OCI-LY7 (cell line): ENCODE measurements around the gene OR1J2. TPM values are rescaled to one million over a fixed set of nuclear protein-coding genes. Genes with fewer than 3 reads are reported as not detected.
A peak's percentile ranks its signal among the peaks of the same experiment; 100 is the strongest.

Experiments used
- BruUV-seq: library from RNA; stranded (reverse); fragments of 400-500 nt; replicated peaks from 2 replicates; lab custom pipeline; 2021; lab: Mats Ljungman, UMichigan
- CTCF ChIA-PET: fragments of 300-600 bp; sonication (Branson Sonifier 250); formaldehyde crosslinking; loops from one replicate; lab custom pipeline; 2022; ENCODE audit warnings: antibody characterized with exemption; ENCODE audit not compliant: unreplicated experiment; lab: Charles Lee
- POLR2A ChIA-PET: fragments of 300-600 bp; sonication (Branson Sonifier 250); formaldehyde crosslinking; loops from one replicate; lab custom pipeline; 2022; ENCODE audit warnings: antibody characterized with exemption; lab: Charles Lee
- DNase-seq: peaks from one replicate; pipeline ENCODE4 v3.0.0-alpha.2; 2015; ENCODE audit warnings: low spot score
- H2AFZ ChIP-seq: fragments of 200-600 bp; sonication (generic), shearing (Covaris generic); 2 replicates; pipeline ENCODE4 v1.6.1; 2014; ENCODE audit warnings: mild to moderate bottlenecking, antibody characterized with exemption, low read length, moderate library complexity
- H3K27ac ChIP-seq: fragments of 200-600 bp; sonication (generic); 2 replicates; pipeline ENCODE4 v1.5.1; 2014; ENCODE audit warnings: mixed run types, low read depth, mild to moderate bottlenecking, moderate library complexity, low read length, inconsistent platforms; ENCODE audit not compliant: poor library complexity, severe bottlenecking
- H3K36me3 ChIP-seq: fragments of 200-600 bp; sonication (generic); 2 replicates; pipeline ENCODE4 v1.6.1; 2014; ENCODE audit warnings: mild to moderate bottlenecking, antibody characterized with exemption, low read length, moderate library complexity, mixed read lengths; ENCODE audit not compliant: insufficient read depth
- H3K4me1 ChIP-seq: fragments of 200-600 bp; sonication (generic); 2 replicates; pipeline ENCODE4 v1.5.1; 2014; ENCODE audit warnings: mild to moderate bottlenecking, low read length; ENCODE audit not compliant: insufficient read depth, poor library complexity, severe bottlenecking
- H3K4me2 ChIP-seq: fragments of 200-600 bp; sonication (generic); 2 replicates; pipeline ENCODE4 v1.6.1; 2014; ENCODE audit warnings: mild to moderate bottlenecking, low read length
- H3K4me3 ChIP-seq: fragments of 200-600 bp; sonication (generic); 2 replicates; pipeline ENCODE4 v1.5.1; 2014; ENCODE audit warnings: mild to moderate bottlenecking, low read depth, low read length; ENCODE audit not compliant: poor library complexity, severe bottlenecking
- H3K79me2 ChIP-seq: fragments of 200-600 bp; sonication (generic); 2 replicates; pipeline ENCODE4 v1.6.1; 2016; ENCODE audit warnings: low read depth, mild to moderate bottlenecking, low read length, moderate library complexity, mixed read lengths; ENCODE audit not compliant: insufficient read depth
- H3K9me2 ChIP-seq: fragments of 200-600 bp; sonication (generic); 2 replicates; pipeline ENCODE4 v1.6.1; 2016; ENCODE audit warnings: mild to moderate bottlenecking, low read length, mixed read lengths; ENCODE audit not compliant: insufficient read depth
- H3K9me3 ChIP-seq: fragments of 200-600 bp; sonication (generic); 2 replicates; pipeline ENCODE4 v1.6.1; 2014; ENCODE audit warnings: mild to moderate bottlenecking, mixed run types, low read length, mixed read lengths
- H4K20me1 ChIP-seq: fragments of 200-600 bp; sonication (generic); 2 replicates; pipeline ENCODE4 v1.6.1; 2014; ENCODE audit warnings: mild to moderate bottlenecking, antibody characterized with exemption, low read length, moderate library complexity, mixed read lengths; ENCODE audit not compliant: insufficient read depth
- EZH2phosphoT487 ChIP-seq: fragments of 200-600 bp; sonication (generic); IDR thresholded peaks from 2 replicates; pipeline ENCODE4 v1.6.1; 2018; ENCODE audit warnings: low read depth, borderline replicate concordance, mild to moderate bottlenecking, mixed run types, antibody characterized with exemption, low read length, moderate library complexity, mixed read lengths
- intact Hi-C: fragments of 100-400 bp; cut with micrococcal nuclease; formaldehyde crosslinking; loops from one replicate; pipeline ENCODE4 v1.10.0; 2022; ENCODE audit not compliant: unreplicated experiment
- total RNA-seq, 2 experiments: library from RNA; depleted of rRNA in 1 of 2; stranded (reverse); fragments of >200 nt in 1 of 2; shearing (Covaris generic) in 1 of 2; gene quantifications; 2 replicates each; pipeline ENCODE4 v1.2.3, GENCODE V29; 2014 to 2022
- TF ChIP-seq, protein P1 (sequence below): fragments of 200-600 bp; sonication (generic); conservative IDR thresholded peaks from 2 replicates; pipeline ENCODE4 v1.5.1; 2014; ENCODE audit warnings: mild to moderate bottlenecking, antibody characterized with exemption, low read length, moderate library complexity, mixed read lengths

OR1J2 gene
- total RNA-seq, 2 experiments from 2014 or later: not detected

DNA sequence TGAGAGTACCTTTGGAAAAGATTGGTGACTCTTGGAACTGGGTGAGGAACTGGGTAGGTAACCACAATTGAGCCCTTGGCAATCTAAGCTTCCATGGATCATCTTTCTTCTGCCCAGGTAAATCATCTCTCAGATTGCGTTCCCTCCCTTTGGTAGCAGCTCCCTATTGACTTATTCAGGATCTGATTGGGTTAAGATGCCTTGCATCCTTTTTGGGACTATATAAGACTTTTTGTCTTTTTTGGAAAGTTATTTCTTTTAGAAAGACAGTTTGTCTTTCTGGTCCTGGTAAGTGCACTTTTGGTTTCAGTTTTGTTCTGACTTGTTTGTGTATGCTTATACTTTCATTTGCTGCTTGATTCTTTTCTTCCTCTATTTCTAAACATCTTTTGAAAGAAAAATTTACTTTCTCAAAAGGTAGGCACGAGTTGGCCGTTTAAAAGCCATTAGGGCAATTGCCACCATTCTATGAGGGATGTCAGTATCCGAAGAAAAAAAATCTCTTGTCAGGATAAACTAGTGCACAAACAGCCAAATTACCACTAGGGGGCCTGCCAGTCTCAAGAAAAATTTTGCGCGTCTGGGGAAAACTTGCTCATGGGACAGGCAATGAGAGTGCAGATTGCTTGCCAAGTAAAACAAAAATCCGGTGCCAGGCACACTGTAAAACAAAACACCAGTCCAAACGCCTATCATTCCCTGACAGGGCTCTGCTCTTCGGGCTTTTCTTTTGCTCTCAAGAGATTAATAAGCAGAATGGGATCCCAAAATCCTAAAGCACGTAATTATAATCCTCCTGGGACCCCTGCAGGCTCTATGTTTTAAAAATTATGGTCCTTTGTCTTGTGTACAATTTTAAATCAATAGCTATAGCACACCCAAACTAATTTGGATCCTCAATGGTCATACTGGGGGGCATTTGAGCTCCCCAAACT, 45.7 kb upstream of the OR1J2 start:
- no peak overlapping the region for H3K27ac ChIP-seq
- BruUV-seq: no TSS peak

DNA sequence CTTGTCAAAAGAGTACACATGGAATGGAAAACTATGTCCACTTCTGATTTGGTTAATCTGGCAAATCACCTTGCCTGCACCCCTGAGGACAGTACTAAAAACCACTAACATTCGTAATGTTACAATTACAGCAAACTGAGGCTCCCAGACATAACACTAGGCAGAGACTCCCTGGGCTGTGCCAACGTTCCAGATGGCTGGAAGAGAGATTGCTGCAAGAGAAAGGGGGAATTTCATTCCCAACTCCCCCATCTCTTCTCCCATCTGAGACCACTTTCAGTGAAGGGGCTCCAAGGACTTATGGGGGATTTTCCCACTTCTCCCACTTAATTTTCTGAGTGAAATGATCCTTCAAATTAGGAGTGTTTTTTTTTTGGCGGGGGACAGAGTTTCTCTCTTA, 44.1 kb upstream of the OR1J2 start:
- H3K79me2 ChIP-seq: no peaks in the 10 kb centered on the region
- DNase-seq: no peak
- H3K9me2 ChIP-seq: no peaks in the 10 kb centered on the region
- no peaks in the 10 kb centered on the region for H3K9me3 ChIP-seq
- H3K4me1 ChIP-seq: peaks cover 4% of the 10 kb centered on the region
- H2AFZ ChIP-seq: no peak overlapping the region
- no peak overlapping the region for H3K4me2 ChIP-seq
- H4K20me1 ChIP-seq: no peaks in the 10 kb centered on the region
- intact Hi-C loops: loop anchor here (5.0 kb wide), 1 partner anchor 526 kb away; no protein-coding TSS in a partner anchor
- TF ChIP-seq EZH2phosphoT487: no peak
- TF ChIP-seq, protein P1, sequence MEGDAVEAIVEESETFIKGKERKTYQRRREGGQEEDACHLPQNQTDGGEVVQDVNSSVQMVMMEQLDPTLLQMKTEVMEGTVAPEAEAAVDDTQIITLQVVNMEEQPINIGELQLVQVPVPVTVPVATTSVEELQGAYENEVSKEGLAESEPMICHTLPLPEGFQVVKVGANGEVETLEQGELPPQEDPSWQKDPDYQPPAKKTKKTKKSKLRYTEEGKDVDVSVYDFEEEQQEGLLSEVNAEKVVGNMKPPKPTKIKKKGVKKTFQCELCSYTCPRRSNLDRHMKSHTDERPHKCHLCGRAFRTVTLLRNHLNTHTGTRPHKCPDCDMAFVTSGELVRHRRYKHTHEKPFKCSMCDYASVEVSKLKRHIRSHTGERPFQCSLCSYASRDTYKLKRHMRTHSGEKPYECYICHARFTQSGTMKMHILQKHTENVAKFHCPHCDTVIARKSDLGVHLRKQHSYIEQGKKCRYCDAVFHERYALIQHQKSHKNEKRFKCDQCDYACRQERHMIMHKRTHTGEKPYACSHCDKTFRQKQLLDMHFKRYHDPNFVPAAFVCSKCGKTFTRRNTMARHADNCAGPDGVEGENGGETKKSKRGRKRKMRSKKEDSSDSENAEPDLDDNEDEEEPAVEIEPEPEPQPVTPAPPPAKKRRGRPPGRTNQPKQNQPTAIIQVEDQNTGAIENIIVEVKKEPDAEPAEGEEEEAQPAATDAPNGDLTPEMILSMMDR: no peak
- H3K36me3 ChIP-seq: no peaks in the 10 kb centered on the region
- H3K27ac ChIP-seq: no peak overlapping the region
- CTCF ChIA-PET: no interaction called here
- POLR2A ChIA-PET: interaction anchor here (0.7 kb wide), 1 partner anchor 9 kb away, joined by 3 read pairs; no protein-coding TSS in a partner anchor
- BruUV-seq: no TSS peak
- no peak overlapping the region for H3K4me3 ChIP-seq

More for the DNA sequence above, 45.7 kb upstream of the OR1J2 start:
- TF ChIP-seq EZH2phosphoT487: no peak
- TF ChIP-seq, protein P1: peak; percentile 99
- Histone ChIP-seq H3K36me3 (no peaks in the 10 kb centered on the region), H3K9me3 (no peaks in the 10 kb centered on the region), H3K79me2 (no peaks in the 10 kb centered on the region), H3K4me2 (peak overlapping the region; percentile 59), H3K4me1 (peaks cover 4% of the 10 kb centered on the region), H3K9me2 (no peaks in the 10 kb centered on the region), H3K4me3 (peak overlapping the region; percentile 59), H2AFZ (peak overlapping the region; percentile 93), H4K20me1 (no peaks in the 10 kb centered on the region)
- CTCF ChIA-PET: no interaction called here
- peak; percentile 83 for DNase-seq
- POLR2A ChIA-PET: interaction anchor here (1.5 kb wide), 1 partner anchor 11 kb away, joined by 3 read pairs; no protein-coding TSS in a partner anchor
- intact Hi-C loops: loop anchor here (1.0 to 5.0 kb wide), 2 partner anchors 345 to 527 kb away; no protein-coding TSS in a partner anchor
